ENCODE measurements around the gene ADGRL1.

Gene ADGRL1

GRCh38 chr19:14116525-14116917 is 89.4 kb downstream of the ADGRL1 start:
- H3K4me3 ChIP-seq (replicated peaks; ENCODE audit: insufficient read depth, low read length) = peak overlapping the region; percentile 83
- no peak for DNase-seq (ENCODE audit: low read depth in 1 of 2, low spot score in 1 of 2)
- TF ChIP-seq SPI1 (IDR thresholded peaks at IDR 0.05; ENCODE audit: borderline replicate concordance, low read depth) = no peak
- no peak for TF ChIP-seq GABPA (IDR thresholded peaks at IDR 0.05; ENCODE audit: low read depth)
- no peak for TF ChIP-seq POLR2AphosphoS5 (IDR thresholded peaks at IDR 0.05; ENCODE audit: low read depth)
- TF ChIP-seq, protein P1, sequence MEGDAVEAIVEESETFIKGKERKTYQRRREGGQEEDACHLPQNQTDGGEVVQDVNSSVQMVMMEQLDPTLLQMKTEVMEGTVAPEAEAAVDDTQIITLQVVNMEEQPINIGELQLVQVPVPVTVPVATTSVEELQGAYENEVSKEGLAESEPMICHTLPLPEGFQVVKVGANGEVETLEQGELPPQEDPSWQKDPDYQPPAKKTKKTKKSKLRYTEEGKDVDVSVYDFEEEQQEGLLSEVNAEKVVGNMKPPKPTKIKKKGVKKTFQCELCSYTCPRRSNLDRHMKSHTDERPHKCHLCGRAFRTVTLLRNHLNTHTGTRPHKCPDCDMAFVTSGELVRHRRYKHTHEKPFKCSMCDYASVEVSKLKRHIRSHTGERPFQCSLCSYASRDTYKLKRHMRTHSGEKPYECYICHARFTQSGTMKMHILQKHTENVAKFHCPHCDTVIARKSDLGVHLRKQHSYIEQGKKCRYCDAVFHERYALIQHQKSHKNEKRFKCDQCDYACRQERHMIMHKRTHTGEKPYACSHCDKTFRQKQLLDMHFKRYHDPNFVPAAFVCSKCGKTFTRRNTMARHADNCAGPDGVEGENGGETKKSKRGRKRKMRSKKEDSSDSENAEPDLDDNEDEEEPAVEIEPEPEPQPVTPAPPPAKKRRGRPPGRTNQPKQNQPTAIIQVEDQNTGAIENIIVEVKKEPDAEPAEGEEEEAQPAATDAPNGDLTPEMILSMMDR (IDR thresholded peaks at IDR 0.05; ENCODE audit: insufficient read depth, low read length) = no peak
- TF ChIP-seq, protein P2, sequence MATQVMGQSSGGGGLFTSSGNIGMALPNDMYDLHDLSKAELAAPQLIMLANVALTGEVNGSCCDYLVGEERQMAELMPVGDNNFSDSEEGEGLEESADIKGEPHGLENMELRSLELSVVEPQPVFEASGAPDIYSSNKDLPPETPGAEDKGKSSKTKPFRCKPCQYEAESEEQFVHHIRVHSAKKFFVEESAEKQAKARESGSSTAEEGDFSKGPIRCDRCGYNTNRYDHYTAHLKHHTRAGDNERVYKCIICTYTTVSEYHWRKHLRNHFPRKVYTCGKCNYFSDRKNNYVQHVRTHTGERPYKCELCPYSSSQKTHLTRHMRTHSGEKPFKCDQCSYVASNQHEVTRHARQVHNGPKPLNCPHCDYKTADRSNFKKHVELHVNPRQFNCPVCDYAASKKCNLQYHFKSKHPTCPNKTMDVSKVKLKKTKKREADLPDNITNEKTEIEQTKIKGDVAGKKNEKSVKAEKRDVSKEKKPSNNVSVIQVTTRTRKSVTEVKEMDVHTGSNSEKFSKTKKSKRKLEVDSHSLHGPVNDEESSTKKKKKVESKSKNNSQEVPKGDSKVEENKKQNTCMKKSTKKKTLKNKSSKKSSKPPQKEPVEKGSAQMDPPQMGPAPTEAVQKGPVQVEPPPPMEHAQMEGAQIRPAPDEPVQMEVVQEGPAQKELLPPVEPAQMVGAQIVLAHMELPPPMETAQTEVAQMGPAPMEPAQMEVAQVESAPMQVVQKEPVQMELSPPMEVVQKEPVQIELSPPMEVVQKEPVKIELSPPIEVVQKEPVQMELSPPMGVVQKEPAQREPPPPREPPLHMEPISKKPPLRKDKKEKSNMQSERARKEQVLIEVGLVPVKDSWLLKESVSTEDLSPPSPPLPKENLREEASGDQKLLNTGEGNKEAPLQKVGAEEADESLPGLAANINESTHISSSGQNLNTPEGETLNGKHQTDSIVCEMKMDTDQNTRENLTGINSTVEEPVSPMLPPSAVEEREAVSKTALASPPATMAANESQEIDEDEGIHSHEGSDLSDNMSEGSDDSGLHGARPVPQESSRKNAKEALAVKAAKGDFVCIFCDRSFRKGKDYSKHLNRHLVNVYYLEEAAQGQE (IDR thresholded peaks at IDR 0.05; ENCODE audit: insufficient replicate concordance, low read depth) = no peak
- H3K27me3 ChIP-seq (ENCODE audit: insufficient read depth, poor library complexity, severe bottlenecking) = no peaks in the 10 kb centered on the region
- H3K27ac ChIP-seq (replicated peaks) = no peak overlapping the region

- no peak overlapping the region for H3K4me3 ChIP-seq (replicated peaks; ENCODE audit: insufficient read depth, low read length)
- no peak overlapping the region for H3K27ac ChIP-seq (replicated peaks)
- TF ChIP-seq POLR2AphosphoS5 (IDR thresholded peaks at IDR 0.05; ENCODE audit: low read depth) (no peak), SPI1 (IDR thresholded peaks at IDR 0.05; ENCODE audit: borderline replicate concordance, low read depth) (no peak), GABPA (IDR thresholded peaks at IDR 0.05; ENCODE audit: low read depth) (no peak)
- TF ChIP-seq, protein P1 (IDR thresholded peaks at IDR 0.05; ENCODE audit: insufficient read depth, low read length) = no peak
- TF ChIP-seq, protein P2 (IDR thresholded peaks at IDR 0.05; ENCODE audit: insufficient replicate concordance, low read depth) = no peak
- no peak for DNase-seq (ENCODE audit: low read depth in 1 of 2, low spot score in 1 of 2)
- no peaks in the 10 kb centered on the region for H3K27me3 ChIP-seq (ENCODE audit: insufficient read depth, poor library complexity, severe bottlenecking)
Measured at GRCh38 chr19:14115756-14116155, 90.2 kb downstream of the ADGRL1 start.

GRCh38 chr19:14114854-14115253 is 91.1 kb downstream of the ADGRL1 start:
- peak; percentile 80 to 82 for DNase-seq (ENCODE audit: low read depth in 1 of 2, low spot score in 1 of 2)
- Histone ChIP-seq H3K27me3 (ENCODE audit: insufficient read depth, poor library complexity, severe bottlenecking) (no peaks in the 10 kb centered on the region), H3K4me3 (replicated peaks; ENCODE audit: insufficient read depth, low read length) (no peak overlapping the region), H3K27ac (replicated peaks) (no peak overlapping the region)
- TF ChIP-seq SPI1 (IDR thresholded peaks at IDR 0.05; ENCODE audit: borderline replicate concordance, low read depth) (peak; percentile 86), GABPA (IDR thresholded peaks at IDR 0.05; ENCODE audit: low read depth) (no peak), POLR2AphosphoS5 (IDR thresholded peaks at IDR 0.05; ENCODE audit: low read depth) (no peak)
- TF ChIP-seq, protein P1 (IDR thresholded peaks at IDR 0.05; ENCODE audit: insufficient read depth, low read length) = peak; percentile 27
- TF ChIP-seq, protein P2 (IDR thresholded peaks at IDR 0.05; ENCODE audit: insufficient replicate concordance, low read depth) = no peak

Measured in HL-60 (cell line).